ENCODE results near the gene CHST13. TPM values are rescaled to one million over a fixed set of nuclear protein-coding genes. Genes with fewer than 3 reads are reported as not detected.

Gene CHST13
- total RNA-seq, 4 donors from 2014 or later: 0.19 to 0.69 (median 0.37) TPM

DNA sequence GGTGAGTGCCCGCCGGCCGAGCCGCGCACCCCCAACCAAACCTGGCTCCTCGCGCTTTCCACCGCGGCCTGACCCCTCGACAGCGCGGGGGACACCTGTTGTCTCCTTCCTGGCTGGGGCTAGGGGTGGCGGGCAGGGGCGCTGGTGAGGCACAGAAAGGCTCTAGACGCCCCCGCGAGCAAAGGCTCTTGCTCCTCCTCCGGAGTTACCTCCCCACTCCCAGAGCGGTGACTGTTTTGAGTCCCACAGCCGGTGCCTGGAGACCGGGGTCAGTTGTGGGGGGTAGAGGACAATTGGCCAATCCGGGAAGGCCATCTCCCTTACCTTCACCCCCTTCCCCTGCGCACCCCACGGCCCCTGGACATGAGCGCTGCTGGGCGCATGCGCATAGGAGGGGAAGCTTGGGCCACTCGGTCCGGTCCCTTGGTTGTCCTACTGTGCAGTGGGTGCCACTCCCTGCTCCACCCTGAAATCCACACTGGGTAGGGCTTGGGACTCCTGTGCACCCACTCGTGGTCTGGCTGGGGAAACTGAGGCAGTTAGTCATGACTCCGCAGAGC is 554 bp downstream of the CHST13 start:
- Histone ChIP-seq H3K36me3 (no peaks in the 10 kb centered on the region), H3K4me1 (peaks cover 3 to 23% (median 18%) of the 10 kb centered on the region in 4 donors), H3K27ac (replicated peaks in 1 of 4) (no peak overlapping the region), H3K27me3 (peaks cover 0 to 38% (median 8%) of the 10 kb centered on the region in 4 donors), H3K4me3 (peak overlapping the region; percentile 43 to 56 (median 48)), H3K9me3 (no peaks in the 10 kb centered on the region)
- TF ChIP-seq, protein P1, sequence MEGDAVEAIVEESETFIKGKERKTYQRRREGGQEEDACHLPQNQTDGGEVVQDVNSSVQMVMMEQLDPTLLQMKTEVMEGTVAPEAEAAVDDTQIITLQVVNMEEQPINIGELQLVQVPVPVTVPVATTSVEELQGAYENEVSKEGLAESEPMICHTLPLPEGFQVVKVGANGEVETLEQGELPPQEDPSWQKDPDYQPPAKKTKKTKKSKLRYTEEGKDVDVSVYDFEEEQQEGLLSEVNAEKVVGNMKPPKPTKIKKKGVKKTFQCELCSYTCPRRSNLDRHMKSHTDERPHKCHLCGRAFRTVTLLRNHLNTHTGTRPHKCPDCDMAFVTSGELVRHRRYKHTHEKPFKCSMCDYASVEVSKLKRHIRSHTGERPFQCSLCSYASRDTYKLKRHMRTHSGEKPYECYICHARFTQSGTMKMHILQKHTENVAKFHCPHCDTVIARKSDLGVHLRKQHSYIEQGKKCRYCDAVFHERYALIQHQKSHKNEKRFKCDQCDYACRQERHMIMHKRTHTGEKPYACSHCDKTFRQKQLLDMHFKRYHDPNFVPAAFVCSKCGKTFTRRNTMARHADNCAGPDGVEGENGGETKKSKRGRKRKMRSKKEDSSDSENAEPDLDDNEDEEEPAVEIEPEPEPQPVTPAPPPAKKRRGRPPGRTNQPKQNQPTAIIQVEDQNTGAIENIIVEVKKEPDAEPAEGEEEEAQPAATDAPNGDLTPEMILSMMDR (IDR thresholded peaks at IDR 0.05): no peak
- TF ChIP-seq POLR2AphosphoS5 (IDR thresholded peaks at IDR 0.05) (no peak), POLR2A (IDR thresholded peaks at IDR 0.05; ENCODE audit: low read depth) (no peak), EP300 (IDR thresholded peaks at IDR 0.05) (no peak)
- no peak for DNase-seq (ENCODE audit: extremely low spot score)
- intact Hi-C loops (cut with DNase I): no loop called here
- no CpG with 5 or more reads among the region's 31 CpGs for WGBS

DNA sequence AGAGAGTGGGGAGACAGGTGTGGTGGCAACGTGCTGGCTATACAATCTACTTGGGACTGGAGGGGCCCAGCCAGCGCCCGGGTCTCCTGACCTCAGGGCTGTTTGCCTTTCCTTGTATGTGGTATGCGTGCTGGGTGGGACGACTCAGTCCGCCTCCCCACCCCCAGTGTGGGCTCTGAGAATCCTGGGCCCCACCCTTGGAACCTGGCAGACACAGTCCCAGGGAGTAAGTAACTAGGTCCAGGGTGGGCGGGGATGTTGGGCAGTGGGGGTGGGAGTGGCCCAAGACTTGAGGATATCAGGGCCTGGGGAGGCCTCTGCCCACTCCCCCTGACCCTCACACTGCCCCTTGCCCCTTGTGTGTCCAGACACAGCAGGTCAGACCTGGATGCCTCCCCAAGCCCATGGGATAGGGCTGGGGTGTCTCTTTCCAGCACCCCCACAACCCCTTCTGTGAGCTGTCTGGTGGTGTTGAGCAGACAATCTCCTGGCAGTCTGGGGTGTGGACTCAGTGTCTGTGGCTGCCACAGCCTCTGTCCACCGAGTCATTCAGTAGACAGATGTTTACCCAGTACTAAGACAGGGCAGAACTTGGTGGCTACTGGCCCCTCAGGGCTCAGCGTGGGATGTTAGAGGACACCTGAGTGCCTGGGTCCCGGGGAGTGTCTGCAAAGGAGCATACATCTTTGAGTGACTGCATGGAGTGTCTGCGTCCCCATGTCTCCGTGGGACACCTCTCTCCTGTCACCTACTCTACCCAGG is 1.3 kb downstream of the CHST13 start:
- no peaks in the 10 kb centered on the region for H3K9me3 ChIP-seq
- H3K36me3 ChIP-seq: no peaks in the 10 kb centered on the region
- intact Hi-C loops (cut with DNase I): no loop called here
- no peak overlapping the region for H3K27ac ChIP-seq (replicated peaks in 1 of 4)
- H3K4me3 ChIP-seq: no peak overlapping the region
- WGBS: 76% methylated on average over 10 of the region's 12 CpGs
- H3K27me3 ChIP-seq: peaks cover 0 to 38% (median 8%) of the 10 kb centered on the region in 4 donors
- H3K4me1 ChIP-seq: peaks cover 3 to 23% (median 18%) of the 10 kb centered on the region in 4 donors
- DNase-seq (ENCODE audit: extremely low spot score): no peak
- TF ChIP-seq, protein P1 (IDR thresholded peaks at IDR 0.05): no peak
- TF ChIP-seq POLR2AphosphoS5 (IDR thresholded peaks at IDR 0.05) (no peak), EP300 (IDR thresholded peaks at IDR 0.05) (no peak), POLR2A (IDR thresholded peaks at IDR 0.05; ENCODE audit: low read depth) (no peak)

DNA sequence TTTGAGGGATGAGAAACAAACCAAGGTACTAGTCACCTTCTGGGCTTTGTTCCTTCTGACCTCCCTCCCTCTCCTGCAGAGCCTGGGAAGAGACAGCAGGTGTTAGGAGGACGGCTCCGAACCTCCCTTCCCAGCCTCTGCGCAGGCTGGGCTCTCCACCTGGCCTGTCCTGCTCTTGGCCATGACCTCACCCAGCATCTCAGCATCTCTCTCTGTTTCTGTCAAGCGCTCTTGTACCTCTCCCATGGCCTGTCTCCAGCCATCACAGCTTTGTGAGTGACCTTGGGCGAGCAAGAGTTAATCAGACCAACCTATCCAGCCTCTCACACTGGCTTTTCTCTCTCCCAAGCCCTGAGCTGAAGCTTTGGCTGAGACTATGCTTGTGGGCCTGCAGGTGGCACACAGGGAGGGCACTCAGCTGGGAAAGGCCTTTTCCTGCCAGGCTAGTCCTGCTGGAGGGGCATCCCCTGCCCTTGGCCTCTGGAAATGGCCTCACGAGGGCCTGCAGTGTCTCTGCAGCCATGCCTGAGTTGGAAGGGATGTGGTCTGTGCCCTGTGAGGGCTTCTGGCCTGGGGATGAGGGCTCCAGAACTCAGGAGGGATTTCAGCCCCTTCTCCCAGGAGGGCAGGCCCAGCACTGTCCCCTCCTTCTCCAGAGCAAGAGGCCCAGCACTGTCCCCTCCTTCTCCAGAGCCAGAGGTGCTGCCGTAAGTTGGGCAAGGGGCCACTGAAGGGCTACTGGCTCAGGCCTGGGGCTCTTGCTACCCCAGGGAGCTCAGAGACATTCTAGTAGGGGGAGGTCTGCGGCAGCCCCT is 2.1 kb downstream of the CHST13 start:
- Histone ChIP-seq H3K9me3 (no peaks in the 10 kb centered on the region), H3K36me3 (no peaks in the 10 kb centered on the region), H3K4me3 (no peak overlapping the region), H3K27me3 (peaks cover 0 to 38% (median 8%) of the 10 kb centered on the region in 4 donors), H3K4me1 (peaks cover 3 to 23% (median 18%) of the 10 kb centered on the region in 4 donors), H3K27ac (replicated peaks in 1 of 4) (no peak overlapping the region)
- 95% methylated on average over 6 of the region's 8 CpGs for WGBS
- intact Hi-C loops (cut with DNase I): no loop called here
- TF ChIP-seq POLR2AphosphoS5 (IDR thresholded peaks at IDR 0.05): no peak
- no peak for TF ChIP-seq EP300 (IDR thresholded peaks at IDR 0.05)
- TF ChIP-seq, protein P1 (IDR thresholded peaks at IDR 0.05): no peak
- no peak for TF ChIP-seq POLR2A (IDR thresholded peaks at IDR 0.05; ENCODE audit: low read depth)
- DNase-seq (ENCODE audit: extremely low spot score): no peak

DNA sequence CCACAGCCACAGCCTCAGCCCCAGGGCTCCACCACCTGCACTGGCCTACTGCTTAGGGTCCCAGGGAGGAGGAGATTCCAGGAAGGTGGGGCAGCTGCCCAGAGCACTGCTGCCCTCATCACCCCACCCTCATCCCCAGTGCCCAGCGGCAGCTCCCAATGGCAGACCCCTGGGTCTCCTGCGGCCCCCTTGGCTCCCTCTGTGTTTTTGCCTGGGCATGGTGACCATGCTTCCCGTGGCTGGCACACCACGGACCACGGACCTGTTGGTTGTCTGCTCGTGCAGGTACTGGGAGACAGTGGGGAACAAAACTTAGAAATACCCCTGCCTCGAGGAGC is 2.7 kb downstream of the CHST13 start:
- peaks cover 3 to 23% (median 18%) of the 10 kb centered on the region in 4 donors for H3K4me1 ChIP-seq
- TF ChIP-seq POLR2A (IDR thresholded peaks at IDR 0.05; ENCODE audit: low read depth) (no peak), EP300 (IDR thresholded peaks at IDR 0.05) (no peak), POLR2AphosphoS5 (IDR thresholded peaks at IDR 0.05) (no peak)
- TF ChIP-seq, protein P1 (IDR thresholded peaks at IDR 0.05): no peak
- peaks cover 0 to 38% (median 8%) of the 10 kb centered on the region in 4 donors for H3K27me3 ChIP-seq
- no peak overlapping the region for H3K27ac ChIP-seq (replicated peaks in 1 of 4)
- H3K9me3 ChIP-seq: no peaks in the 10 kb centered on the region
- H3K36me3 ChIP-seq: no peaks in the 10 kb centered on the region
- intact Hi-C loops (cut with DNase I): no loop called here
- H3K4me3 ChIP-seq: no peak overlapping the region
- 79% methylated on average over 6 of the region's 7 CpGs for WGBS
- no peak for DNase-seq (ENCODE audit: extremely low spot score)
